ENCODE data around the gene AGPAT3.

AGPAT3 gene

DNA sequence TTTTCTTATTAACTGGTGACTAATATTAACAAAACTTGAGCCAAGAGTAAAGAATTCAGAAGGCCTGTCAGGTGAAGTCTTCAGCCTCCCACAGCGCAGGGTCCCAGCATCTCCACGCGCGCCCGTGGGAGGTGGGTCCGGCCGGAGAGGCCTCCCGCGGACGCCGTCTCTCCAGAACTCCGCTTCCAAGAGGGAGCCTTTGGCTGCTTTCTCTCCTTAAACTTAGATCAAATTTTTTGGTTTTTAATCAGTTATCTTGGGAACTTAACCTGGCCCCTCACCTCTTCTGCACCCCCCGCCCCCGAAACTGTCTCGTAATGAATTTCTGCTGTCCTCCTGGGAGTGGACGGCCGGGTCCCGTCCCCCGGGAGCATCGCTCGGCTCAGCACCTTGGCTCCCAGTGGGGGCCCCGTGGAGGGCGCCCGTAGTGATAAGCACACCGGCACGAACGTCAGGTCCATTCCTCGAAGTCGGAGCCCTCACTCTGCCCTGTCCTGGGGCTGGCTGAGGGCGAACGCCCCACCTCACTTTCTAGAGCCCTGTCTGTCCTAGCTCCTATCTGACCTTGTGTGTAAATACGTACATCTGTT lies 117.6 kb downstream of the AGPAT3 start:
- no peak for DNase-seq

DNA sequence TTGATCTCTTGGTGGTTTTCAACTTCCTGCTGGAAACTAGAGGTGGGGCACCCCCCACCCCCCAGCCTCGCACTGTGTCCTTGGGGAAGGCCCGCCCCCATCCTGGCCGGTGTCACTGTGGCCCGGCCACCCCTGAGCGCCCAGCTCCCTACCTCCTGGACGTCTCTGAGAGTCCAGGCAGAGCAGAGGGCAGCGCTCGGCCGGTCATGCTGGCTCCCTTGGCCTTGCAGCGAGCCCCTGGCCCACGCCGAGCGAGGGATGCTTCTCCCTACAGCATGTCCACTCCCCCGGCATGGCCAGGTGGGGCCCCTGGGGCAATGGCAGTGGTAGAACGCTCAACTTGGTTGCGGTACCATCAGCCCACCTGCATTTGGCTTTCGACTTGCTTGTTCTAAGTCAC lies 118.4 kb downstream of the AGPAT3 start:
- DNase-seq = no peak

DNA sequence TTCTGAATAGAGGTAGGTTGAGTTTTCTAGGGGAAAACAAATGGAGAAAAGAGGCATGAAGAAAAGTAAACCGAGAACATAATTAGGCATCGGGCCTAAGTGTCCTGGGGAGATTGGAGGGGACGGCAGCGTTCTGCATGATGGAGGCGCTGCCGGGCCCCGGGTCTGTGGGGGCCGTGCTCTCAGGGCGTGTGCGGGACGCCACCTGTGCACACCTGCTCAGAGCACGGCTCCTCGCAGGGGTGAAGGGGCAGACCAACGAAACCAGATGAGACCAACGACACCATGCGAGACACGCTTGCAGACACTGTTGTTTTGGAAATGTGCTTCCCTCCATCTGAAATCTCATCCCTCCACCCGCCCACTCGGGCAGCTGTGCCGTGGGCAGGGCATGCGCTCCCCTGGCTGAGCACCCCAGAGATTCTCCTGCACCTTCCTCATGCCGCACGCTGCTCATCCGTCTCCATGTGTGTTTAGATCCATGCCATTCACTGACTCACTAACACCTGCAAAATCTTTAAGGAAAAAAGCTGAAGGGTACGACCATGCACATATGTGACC lies 118.9 kb downstream of the AGPAT3 start:
- DNase-seq = no peak

DNA sequence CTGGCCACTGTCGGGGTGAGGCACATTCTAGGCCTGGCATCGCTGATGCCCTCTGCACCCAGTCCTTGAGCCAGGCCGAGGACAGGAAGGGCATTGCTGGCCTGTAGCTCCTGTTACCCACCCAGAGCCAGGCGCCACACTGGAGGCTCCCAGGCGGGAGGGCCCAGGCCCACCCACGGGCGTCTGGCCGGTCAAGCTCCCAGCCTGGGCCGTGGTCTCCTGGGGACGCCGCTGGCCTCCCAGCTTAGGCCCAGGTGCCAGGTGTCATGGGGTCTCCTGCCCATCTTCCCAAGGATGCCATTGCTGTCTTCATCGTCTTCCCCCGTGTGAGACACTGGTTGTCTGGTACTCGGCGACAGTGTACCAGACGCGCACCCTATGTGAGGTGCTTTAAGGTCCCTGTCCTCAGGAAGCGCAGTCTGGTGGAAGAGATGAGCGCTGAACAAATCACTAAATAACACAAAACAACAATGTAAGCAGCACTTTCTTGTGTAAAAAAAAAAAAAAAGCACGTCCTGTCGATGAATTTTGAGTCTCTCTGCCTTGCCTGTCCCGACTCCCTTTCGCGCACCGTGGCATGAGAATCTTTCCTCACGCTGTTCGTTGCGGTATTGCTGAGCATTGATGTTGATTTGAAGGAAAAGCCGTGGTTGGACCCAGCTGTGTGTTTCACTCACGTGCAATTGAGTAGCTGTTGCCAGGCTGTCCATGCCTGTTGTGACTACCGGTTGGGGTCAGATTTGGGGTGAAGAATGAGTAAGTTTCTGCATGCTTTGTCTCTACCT lies 120.1 kb downstream of the AGPAT3 start:
- DNase-seq = no peak

DNA sequence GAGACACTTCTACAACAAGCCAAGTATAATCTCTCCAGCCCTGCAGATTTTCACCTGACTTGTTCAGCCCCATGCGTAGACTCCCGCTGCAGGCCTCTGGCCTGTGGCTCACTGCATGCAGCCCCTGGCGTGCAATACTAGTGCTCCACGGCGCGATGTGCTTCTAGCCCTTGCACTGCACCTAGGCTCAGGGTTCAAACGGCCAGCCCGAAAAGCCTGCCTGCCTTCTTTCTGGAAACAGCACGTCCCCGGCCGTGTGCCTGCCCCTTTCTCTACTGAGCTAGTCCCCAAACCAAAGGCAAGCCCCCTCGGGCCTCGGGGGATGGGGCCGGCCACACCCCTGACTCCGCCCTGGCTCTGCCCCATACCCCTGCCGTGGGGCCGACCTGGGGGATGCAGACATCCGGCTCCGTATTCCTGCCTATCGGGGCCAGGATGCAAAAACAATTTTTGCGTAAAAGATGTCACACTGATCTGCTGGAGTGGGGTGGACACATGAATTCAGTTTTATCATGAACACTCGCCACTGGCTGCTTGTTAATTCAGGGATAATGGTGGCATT lies 120.7 kb downstream of the AGPAT3 start:
- DNase-seq = no peak

DNA sequence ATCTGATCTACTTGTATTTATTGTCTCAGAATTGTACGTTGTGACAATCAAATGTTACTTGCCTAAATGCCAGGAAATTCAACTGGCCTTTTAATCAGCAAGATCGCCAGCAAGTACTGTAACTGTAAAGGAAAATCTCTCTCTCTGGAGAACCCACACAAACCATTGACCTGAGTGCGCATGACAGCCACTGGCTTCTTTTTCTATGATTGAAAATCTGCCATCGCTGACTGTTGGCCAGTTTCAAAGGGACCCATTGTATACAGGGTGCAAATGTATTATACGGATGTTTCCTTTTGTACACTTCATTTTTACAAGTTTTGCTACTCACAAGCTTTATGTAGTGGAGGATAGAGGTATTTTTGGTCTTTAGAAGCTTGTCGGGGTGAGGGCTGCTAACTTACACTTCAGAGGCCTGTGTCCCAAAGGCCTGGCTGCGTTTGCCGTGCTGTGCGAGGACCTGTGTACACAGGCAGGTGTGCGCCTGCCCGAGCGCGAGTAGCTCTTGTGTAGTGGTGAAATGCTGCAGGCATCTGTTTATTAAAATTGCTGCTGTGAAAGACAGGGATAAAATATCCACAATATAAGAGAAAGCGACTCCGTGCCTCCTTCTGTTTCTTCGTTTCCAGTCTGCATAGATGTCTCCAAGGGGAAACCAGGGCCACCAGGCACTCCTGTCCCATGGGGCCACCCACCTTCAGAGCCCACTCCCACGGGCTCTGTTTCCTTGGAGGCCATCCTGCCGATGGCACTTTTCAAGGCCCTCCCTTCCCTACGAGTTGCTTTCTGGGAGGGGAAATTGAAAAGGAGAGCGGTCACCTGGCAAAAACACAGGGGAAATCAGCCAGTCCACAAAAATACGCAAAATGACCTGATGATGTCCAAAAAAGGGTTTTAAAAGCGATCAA lies 121.8 kb downstream of the AGPAT3 start:
- DNase-seq = no peak

DNA sequence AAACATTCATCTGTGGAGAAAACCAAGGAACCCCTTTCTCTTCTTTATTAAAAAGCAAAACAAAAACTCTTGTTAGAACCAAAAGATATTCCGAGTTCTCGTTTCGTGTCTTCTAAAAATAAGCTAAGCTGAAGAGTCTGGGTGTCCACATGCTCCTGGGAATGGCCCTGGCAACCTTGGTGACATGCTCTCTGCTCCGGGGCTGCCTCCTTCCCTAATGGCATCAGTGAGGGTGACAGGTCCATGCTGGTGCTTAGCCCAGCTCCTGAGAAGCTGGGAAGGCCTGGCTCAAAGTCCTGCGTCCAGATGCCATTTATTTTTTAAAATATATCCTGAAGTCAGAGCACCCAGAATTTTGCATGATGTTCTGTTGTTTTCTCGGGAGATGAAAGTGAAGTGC lies 122.5 kb downstream of the AGPAT3 start:
- no peak for DNase-seq

DNA sequence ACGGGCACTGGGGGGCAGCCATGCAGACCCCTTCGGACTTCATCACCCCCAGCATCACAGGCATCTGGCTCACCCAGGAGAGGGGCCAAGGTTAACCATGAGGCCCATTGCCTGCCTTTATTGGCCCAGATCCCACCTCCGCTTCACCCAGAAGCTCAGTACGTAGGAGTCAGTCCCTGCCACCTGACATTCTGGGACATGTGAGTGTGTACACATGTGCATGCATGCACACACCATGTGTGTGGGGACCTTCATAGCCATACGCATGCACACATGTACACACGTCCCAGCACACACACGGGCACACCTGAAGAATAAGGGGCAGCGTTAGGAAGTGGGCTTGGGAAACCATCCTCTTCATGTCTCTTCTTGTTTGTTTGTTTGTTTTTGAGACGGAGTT lies 123.0 kb downstream of the AGPAT3 start:
- DNase-seq = no peak

DNA sequence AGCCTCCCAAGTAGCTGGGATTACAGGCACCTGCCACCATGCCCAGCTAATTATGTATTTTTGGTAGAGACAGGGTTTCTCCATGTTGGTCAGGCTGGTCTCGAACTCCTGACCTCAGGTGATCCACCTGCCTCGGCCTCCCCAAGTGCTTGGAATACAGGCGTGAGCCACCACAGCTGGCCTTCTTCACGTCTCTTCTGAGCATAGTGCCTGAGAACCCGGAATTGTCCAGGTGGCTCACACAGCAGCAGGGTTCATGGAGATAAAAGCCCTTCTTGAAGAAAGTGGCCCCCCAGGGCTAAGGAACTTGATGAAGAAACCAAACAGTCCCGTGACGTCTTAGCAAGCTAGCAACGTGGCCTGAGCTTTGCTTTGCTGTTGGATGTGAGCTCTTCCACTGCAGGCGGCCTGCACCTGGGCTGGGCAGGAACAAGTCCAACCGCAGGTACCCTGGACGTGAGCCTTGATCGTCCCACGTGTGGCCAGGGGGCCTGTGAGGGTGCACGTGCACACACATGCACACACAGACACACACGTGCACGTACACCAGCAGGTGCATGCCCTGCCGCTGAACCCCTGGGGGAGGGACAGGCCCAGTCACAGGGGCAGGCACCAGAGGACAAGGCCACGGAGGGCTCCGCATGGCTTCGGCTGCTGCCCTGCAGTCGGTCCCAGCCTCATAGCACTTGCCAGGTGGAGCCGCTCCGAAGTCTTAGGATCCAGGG lies 123.6 kb downstream of the AGPAT3 start:
- no peak for DNase-seq

DNA sequence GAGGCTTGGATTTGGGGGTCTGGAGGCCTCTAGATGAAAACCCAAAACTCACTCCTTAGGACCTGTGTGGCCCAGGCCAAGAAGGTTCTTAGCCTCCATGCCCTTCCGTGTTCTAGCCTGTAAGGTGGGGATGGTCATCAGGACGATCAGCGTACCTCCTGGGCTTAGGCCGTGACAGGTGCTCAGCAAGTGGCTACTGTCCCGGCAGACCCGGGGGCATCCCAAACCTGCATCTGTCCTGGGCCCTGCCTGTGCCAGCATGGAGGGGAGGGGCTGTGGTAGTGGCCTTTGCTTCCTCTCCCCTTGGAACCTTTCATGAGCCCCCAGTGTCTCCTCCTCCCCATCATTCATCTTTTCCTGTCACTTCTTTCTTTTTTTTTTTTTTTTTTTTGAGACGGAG lies 124.4 kb downstream of the AGPAT3 start:
- DNase-seq = no peak

DNA sequence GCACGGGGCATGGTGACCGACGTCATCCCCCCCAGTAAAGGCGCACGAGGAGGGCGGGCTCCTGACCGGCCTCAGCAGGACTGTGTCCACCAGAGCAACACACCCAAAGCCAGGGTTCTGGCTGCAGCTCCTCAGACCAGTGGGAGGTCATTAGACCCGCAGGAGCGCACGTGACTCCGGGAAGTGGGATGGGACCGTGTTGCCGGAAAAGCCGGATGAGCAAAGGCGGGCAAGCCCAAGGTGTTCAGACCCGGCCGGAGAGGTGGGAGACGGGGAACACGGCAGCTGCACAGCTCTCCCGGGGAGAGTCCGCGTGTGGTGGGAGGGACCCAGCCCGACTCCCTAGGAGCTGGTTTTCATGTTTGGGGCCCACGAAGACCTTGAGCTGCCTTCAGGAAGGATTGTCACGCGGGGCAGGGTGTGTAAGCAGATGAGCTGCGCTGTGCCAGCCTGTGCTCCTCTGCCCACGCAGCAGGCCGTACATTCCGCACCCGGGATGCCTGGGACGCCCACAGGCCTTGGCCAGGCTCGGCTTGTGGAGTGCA lies 126.5 kb downstream of the AGPAT3 start:
- DNase-seq = no peak

DNA sequence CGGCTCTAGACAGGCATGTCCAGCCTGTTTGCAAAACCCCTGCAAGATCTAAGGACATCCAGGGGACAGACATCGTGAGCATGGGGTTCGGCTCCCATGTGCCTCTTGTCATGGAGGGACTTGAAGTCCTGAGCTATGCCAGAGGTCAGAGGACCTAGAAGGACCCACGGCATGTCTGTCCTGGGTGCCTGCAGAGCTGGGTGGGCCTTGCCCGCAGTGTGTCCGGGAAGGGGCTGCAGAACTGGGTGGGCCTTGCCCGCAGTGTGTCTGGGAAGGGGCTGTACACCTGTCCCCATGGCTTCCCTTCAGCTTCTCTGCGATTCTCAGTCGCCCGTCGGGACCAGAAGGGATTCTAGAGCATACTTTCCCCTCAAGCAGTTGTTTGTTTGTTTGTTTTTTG lies 127.1 kb downstream of the AGPAT3 start:
- no peak for DNase-seq

DNA sequence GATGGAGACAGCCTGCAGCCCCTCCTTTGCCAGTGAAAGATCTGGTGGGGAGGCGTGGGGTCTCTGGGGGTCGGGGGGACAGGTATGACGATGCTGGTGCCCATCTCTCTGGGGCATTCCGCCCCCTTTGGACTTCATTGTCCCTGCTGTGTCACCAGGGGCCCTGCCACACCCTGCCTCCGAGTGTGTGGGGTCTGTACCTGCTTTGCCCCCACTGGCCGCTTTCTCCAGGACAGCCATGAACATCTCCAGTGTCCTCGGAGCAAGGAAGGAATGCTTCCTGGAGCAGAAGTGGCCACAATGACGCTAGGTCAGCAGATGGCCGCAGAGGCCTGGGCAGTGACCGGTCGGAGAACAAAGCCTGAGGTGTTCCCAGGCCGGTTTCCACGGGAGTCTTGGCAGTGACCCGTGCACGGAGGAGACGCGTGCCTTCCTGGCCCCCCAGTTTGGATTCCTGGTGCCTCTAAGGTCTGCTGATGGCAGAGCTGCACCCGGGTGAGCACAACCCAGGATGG lies 128.5 kb downstream of the AGPAT3 start:
- no peak for DNase-seq

DNA sequence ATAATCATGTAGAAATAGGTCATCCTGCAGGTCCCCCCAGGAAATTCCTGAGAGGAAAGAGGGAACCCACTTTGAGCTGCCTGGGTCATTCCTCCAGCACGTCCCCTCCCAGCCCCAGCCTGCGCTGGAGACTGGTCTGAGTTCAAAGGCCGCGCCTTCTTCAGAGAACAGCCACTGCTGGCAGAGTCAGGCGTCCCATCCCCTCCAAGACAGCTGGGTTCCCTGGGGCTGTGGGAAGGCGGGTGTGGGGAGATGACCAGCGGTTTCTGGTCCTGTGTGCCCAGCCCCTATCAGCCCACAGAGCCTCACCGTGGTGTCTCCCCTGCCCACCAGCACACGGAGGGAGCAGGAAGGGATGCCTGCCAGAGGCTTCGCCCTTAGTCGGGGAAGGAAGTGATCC lies 129.1 kb downstream of the AGPAT3 start:
- no peak for DNase-seq

DNA sequence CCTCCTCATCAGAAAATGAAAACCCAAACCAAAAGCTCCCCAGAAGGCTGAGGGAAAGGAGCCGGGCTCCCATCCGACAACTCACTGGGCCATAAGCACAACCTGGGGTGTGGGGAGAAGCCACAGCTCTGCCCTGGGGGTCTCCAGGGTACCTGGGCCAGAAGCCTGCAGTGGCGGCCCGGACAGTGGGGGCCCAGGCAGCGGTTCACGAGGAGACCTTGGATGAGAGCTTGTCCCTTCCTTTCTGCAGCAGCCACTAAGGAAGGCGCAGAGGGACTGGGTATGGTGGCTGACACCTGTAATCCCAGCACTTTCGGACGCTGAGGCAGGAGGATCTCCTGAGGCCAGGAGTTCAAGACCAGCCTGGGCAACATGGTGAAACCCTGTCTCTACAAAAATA lies 129.6 kb downstream of the AGPAT3 start:
- DNase-seq = no peak

DNA sequence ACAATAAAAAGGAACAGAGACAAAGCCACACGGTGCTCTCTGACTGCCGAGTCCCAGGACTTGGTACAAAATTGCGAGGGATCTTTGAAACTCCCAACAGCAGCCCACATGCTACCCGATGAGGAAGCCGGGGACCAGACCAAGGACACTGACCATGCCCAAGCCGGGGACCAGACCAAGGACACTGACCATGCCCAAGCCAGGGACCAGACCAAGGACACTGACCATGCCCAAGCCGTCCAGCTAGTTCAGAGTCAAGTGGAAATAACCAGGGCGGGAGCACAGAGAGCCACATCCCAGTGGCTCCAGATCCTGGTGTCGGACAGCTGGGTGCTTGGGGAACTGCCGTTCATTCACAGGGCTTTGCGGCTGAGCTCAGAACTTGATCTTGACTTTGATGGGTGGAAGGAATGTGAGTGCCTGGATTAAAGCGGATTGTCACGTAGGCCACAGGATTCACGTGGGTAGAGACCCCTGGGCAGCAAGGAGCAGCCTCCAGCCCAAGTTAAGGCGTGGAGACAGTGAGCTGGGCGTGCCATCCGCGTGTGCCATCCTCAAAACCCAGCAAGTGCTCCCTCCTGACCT lies 130.6 kb downstream of the AGPAT3 start:
- no peak for DNase-seq

DNA sequence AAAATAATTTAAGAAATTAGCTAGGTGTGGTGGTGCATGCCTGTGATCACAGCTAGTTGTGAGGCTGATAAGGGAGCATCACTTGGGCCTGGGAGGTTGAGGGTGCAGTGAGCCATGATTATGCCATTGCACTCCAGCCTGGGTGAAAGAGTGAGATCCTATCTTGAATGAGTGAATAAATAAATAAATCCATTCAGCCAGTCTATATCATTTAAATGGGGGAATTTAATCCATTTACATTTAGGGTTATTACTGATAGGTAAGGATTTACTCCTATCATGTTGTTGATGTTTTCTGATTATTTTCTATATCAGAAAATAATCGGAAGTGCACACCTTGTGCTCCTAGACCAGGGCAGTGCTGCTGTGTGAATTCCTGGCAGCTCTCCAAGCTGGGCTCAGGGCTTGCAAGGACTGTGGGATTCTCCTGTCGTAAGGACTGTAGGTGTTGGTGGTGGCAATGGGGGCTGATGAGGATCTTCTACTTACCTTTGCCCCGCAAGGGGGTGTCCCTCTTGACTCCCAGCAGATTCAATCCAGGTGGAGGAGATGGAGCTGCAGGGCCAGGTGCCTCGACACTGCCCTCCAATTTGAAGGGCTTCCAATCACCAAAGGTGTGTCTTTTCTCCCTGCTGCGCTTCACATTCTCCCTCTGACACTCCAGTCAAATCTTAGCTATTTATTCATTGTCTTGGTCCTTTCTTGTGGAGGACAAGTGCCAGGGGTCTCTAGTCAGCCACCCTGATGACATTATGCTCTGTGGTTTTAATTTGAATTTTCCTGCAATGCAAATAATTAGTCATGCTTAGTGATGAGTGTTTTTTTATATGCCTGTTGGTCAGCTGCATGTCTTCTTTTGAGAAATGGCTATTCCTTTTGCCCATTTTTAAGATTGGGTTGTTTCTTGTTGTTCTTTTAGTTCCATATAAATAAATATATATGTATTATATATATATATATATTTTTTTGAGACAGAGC lies 133.0 kb downstream of the AGPAT3 start:
- DNase-seq = no peak

DNA sequence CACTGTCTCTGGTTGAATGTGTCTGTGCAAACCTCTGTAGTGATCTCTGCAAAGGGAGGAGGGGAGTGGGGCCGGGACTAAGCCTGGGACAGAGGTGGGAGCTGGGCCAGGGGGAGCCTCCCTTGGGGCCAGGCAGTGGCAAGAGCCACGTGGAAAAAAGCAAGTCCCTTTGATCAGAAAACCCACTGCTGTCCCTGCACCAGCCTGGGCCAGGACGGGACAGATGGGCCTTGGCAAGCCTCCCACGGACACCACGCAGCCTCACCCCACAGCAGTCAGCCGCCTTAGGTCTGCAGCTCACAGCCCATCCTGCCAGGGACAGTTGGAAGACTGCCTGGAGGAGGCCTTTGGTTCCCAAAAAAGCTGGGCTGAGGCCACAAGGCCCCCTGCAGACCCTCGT lies 135.3 kb downstream of the AGPAT3 start:
- no peak for DNase-seq

DNA sequence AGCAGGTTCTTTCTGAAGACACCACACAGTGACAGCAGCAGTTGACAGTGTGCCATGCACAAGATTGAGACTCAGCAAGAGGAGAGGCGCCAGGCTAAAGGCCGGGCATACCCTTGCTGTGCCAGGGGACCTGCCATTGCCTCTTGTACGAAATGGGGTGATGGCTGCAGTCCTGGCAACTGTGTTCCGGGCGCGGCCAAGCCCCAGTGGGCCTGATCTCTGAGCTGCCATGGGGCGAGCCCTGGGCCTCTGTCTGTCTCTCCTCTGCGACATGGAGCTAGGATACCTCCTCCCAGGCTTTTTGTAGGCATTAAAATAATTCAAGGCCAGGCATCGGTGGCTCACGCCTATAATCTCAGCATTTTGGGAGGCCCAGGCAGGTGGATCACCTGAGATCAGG lies 137.5 kb downstream of the AGPAT3 start:
- DNase-seq = no peak

DNA sequence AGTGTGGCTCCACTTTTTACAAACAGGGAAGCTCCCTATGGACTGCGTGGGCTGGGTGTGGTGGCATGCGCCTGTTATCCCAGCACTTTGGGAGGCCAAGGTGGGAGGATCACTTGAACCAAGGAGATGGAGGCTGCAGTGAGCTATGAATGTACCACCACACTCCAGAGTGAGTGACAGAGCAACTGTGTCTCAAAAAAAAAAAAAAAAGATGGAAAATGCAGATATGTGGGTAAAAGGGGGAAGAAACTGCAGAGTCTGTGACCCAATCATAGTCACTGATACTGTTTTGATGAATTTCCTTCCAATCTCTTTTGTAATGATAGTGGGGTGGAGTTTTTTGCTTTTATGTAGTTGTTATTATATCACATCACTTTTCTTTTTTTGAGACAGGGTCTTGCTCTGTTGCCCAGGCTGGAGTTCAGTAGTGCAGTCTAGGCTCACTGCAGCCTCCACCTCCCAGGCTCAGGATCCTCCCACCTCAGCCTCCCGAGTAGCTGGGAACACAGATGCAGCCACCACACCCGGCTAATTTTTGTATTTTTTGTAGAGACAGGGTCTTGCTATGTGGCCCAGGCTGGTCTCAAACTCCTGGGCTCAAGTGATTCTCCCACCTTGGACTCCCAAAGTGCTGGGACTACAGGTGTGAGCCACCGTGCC lies 138.4 kb downstream of the AGPAT3 start:
- no peak for DNase-seq
